ENCODE data around the gene LSP1. TPM values are rescaled to one million over a fixed set of nuclear protein-coding genes. Genes with fewer than 3 reads are reported as not detected.

Gene LSP1
- total and polyA plus RNA-seq, 2 donors (not counting 1 experiment from before 2014, with no cell fraction given) = 0.19 to 1.8 TPM

DNA sequence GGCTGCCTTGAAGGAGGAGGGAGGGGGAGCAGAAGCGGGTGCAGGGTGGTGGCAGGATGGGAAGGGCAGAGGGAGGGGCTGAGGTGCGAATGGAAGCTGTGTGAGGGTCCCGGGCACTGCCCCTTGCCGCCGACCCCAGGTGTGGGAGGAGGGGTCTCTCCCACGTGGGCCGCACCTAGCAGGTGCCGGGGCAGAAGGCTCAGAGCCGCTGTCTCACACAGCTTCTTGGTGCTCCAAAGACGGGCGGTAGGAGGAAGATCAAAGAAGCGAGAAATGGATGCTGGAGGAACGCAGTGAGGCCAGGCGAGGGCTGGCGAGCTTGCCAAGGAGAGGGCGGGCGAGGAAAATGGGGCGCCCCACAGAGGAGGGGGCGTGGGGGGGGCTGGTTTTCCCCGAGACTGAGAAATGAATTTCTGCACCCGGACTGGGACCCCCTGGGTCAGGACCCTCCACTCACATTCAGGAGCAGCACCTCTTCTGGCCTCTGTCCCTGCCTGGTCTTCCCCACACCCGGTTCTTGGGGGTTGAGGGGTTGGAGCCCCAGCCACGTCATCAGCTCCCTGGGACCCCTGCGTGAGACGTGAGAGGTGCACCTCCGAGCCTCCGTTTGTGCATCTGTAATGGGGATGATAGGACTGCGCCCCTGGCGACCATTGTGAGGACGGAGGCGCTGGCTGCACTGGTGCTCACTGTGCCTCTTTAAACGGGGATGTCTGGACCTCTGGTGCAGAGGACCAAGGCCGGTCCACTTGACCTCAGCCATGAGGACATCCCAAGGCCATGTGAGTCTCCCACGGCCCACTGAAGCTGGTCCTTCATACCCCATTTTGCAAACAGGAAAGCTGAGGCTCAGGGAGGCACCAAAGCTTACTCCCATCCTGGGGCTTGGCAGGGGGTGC, 16.8 kb downstream of the LSP1 start:
- TF ChIP-seq EZH2 (IDR thresholded peaks at IDR 0.05; ENCODE audit: low read length, missing control alignments) = peak; percentile 0
- TF ChIP-seq, protein P1, sequence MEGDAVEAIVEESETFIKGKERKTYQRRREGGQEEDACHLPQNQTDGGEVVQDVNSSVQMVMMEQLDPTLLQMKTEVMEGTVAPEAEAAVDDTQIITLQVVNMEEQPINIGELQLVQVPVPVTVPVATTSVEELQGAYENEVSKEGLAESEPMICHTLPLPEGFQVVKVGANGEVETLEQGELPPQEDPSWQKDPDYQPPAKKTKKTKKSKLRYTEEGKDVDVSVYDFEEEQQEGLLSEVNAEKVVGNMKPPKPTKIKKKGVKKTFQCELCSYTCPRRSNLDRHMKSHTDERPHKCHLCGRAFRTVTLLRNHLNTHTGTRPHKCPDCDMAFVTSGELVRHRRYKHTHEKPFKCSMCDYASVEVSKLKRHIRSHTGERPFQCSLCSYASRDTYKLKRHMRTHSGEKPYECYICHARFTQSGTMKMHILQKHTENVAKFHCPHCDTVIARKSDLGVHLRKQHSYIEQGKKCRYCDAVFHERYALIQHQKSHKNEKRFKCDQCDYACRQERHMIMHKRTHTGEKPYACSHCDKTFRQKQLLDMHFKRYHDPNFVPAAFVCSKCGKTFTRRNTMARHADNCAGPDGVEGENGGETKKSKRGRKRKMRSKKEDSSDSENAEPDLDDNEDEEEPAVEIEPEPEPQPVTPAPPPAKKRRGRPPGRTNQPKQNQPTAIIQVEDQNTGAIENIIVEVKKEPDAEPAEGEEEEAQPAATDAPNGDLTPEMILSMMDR (conservative IDR thresholded peaks at IDR 0.05 in 1 of 2, IDR thresholded peaks at IDR 0.05 in 1 of 2; ENCODE audit: low read depth in 1 of 2, low read length in 2 of 2) = peak in 1 of 2 donors; percentile 28
- H3K9me3 ChIP-seq (ENCODE audit: control insufficient read depth, insufficient read depth, low read depth, low read length) = no peaks in the 10 kb centered on the region
- no peaks in the 10 kb centered on the region for H4K20me1 ChIP-seq (ENCODE audit: control insufficient read depth, extremely low read depth, insufficient read depth, low read length)
- H3K27ac ChIP-seq (ENCODE audit: insufficient read depth, low read length) = no peak overlapping the region
- H3K4me2 ChIP-seq (ENCODE audit: extremely low read depth, insufficient read depth, low read length) = no peak overlapping the region
- H3K4me3 ChIP-seq (replicated peaks in 1 of 4; ENCODE audit: control extremely low read depth in 1 of 4, insufficient read depth in 1 of 4, low read depth in 3 of 4, low read length in 4 of 4) = no peak overlapping the region
- H3K27me3 ChIP-seq (ENCODE audit: control insufficient read depth, insufficient read depth, low read length) = peaks cover 15% of the 10 kb centered on the region
- H3K36me3 ChIP-seq (ENCODE audit: control insufficient read depth, insufficient read depth, low read length) = no peaks in the 10 kb centered on the region
- no peaks in the 10 kb centered on the region for H3K79me2 ChIP-seq (ENCODE audit: control insufficient read depth, insufficient read depth, low read length)
- H3K4me1 ChIP-seq (ENCODE audit: control insufficient read depth, extremely low read depth, insufficient read depth, low read length) = no peaks in the 10 kb centered on the region
- no peak for DNase-seq (ENCODE audit: low read depth in 2 of 2)
- no peak overlapping the region for H2AFZ ChIP-seq (ENCODE audit: low read length)
- H3K9ac ChIP-seq (ENCODE audit: insufficient read depth, low read length) = no peak overlapping the region

DNA sequence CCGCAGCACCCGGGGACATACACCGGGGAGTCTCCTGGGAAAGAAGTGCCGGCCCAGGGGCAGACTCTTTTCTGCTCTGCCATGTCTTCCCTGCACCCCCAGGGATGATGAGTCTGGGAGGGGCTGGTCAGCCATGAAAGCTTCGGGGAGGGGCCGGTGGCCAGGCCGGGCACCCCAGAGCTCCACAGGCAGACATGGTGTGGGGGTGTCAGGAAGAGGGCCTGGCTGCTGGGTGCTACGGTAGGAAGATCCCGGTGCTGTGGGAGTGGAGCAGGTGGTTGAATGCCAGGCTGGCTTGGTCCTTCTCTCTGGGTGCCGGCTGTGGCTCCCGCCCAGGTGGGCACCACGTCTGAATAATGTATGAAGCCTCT, 17.4 kb downstream of the LSP1 start:
- Histone ChIP-seq H3K4me2 (ENCODE audit: extremely low read depth, insufficient read depth, low read length) (no peak overlapping the region), H3K27me3 (ENCODE audit: control insufficient read depth, insufficient read depth, low read length) (peaks cover 15% of the 10 kb centered on the region), H3K79me2 (ENCODE audit: control insufficient read depth, insufficient read depth, low read length) (no peaks in the 10 kb centered on the region), H4K20me1 (ENCODE audit: control insufficient read depth, extremely low read depth, insufficient read depth, low read length) (no peaks in the 10 kb centered on the region), H3K9ac (ENCODE audit: insufficient read depth, low read length) (no peak overlapping the region), H3K9me3 (ENCODE audit: control insufficient read depth, insufficient read depth, low read depth, low read length) (no peaks in the 10 kb centered on the region), H3K36me3 (ENCODE audit: control insufficient read depth, insufficient read depth, low read length) (no peaks in the 10 kb centered on the region), H3K27ac (ENCODE audit: insufficient read depth, low read length) (no peak overlapping the region), H3K4me1 (ENCODE audit: control insufficient read depth, extremely low read depth, insufficient read depth, low read length) (no peaks in the 10 kb centered on the region), H3K4me3 (replicated peaks in 1 of 4; ENCODE audit: control extremely low read depth in 1 of 4, insufficient read depth in 1 of 4, low read depth in 3 of 4, low read length in 4 of 4) (no peak overlapping the region), H2AFZ (ENCODE audit: low read length) (no peak overlapping the region)
- TF ChIP-seq, protein P1 (conservative IDR thresholded peaks at IDR 0.05 in 1 of 2, IDR thresholded peaks at IDR 0.05 in 1 of 2; ENCODE audit: low read depth in 1 of 2, low read length in 2 of 2) = no peak
- no peak for DNase-seq (ENCODE audit: low read depth in 2 of 2)

DNA sequence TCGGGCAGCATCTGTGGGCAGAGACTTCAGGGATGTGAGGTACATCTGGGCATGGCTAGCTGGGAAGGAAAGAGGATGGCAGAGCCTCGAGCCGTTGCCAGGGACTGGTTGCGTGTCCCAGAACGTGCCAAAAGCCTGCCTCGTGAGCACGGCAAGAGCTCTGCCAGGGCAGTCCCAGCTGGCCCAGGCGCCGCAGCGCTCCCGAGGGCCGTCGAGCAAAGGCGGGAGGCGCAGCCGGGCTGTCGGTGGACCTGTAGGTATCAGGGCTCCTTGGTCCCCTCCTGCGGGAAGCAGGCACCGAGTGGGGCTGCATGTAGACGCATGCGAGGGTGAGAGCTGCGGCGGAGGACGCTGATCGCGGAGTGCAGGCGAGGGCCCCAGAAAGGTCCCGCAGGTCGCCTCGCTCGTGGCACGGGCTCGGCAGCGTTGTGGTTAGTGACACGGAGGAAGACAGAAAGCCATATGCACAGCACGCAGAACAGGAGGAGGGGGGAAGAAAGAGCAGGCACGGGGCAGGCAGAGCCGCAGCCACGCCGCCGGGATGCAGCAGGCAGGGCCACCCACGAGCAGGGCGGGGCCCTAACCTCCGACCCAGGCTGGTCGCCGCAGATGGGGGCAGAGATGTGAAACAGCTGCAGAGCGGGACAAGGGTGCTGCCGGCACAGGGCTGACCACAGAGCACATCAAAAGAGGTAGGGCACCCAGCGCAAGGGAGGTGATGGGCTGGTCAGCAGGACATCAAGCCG, 18.0 kb downstream of the LSP1 start:
- Histone ChIP-seq H3K4me2 (ENCODE audit: extremely low read depth, insufficient read depth, low read length) (no peak overlapping the region), H3K27ac (ENCODE audit: insufficient read depth, low read length) (no peak overlapping the region), H3K79me2 (ENCODE audit: control insufficient read depth, insufficient read depth, low read length) (no peaks in the 10 kb centered on the region), H3K9me3 (ENCODE audit: control insufficient read depth, insufficient read depth, low read depth, low read length) (no peaks in the 10 kb centered on the region), H3K4me3 (replicated peaks in 1 of 4; ENCODE audit: control extremely low read depth in 1 of 4, insufficient read depth in 1 of 4, low read depth in 3 of 4, low read length in 4 of 4) (peak overlapping the region in 1 of 4 experiments; percentile 46), H3K27me3 (ENCODE audit: control insufficient read depth, insufficient read depth, low read length) (peaks cover 15% of the 10 kb centered on the region), H3K4me1 (ENCODE audit: control insufficient read depth, extremely low read depth, insufficient read depth, low read length) (no peaks in the 10 kb centered on the region), H3K36me3 (ENCODE audit: control insufficient read depth, insufficient read depth, low read length) (no peaks in the 10 kb centered on the region), H4K20me1 (ENCODE audit: control insufficient read depth, extremely low read depth, insufficient read depth, low read length) (no peaks in the 10 kb centered on the region), H2AFZ (ENCODE audit: low read length) (no peak overlapping the region), H3K9ac (ENCODE audit: insufficient read depth, low read length) (no peak overlapping the region)
- DNase-seq (ENCODE audit: low read depth in 2 of 2) = peak in 1 of 2 donors; percentile 47
- TF ChIP-seq EZH2 (IDR thresholded peaks at IDR 0.05; ENCODE audit: low read length, missing control alignments) = no peak
- TF ChIP-seq, protein P1 (conservative IDR thresholded peaks at IDR 0.05 in 1 of 2, IDR thresholded peaks at IDR 0.05 in 1 of 2; ENCODE audit: low read depth in 1 of 2, low read length in 2 of 2) = no peak

Data from fibroblast of lung (primary cell).